B cell (primary cell): ENCODE data around the gene CCNE1. TPM values are rescaled to one million over a fixed set of nuclear protein-coding genes. Genes with fewer than 3 reads are reported as not detected.
A peak's percentile ranks its signal among the peaks of the same experiment; 100 is the strongest.

Experiments
- ATAC-seq: fragments of 200-7000 bp; cut with Tn5 transposase; one replicate; pipeline ENCODE4 v1.10.0; 2021; ENCODE audit warnings: low read depth, mild to moderate bottlenecking, moderate number of reproducible peaks, moderate library complexity
- CTCF ChIA-PET: fragments of 350-600 bp; sonication (Branson Sonifier 250); formaldehyde crosslinking; loops from one replicate; lab custom pipeline; 2021; ENCODE audit warnings: antibody characterized with exemption, inconsistent platforms; lab: Charles Lee
- POLR2A ChIA-PET: fragments of 350-600 bp; sonication (Branson Sonifier 250); formaldehyde crosslinking; loops from one replicate; lab custom pipeline; 2021; ENCODE audit warnings: antibody characterized with exemption; lab: Charles Lee
- DNase-seq: peaks from one replicate; pipeline ENCODE4 v3.0.0; 2013
- H2AFZ ChIP-seq: 2 replicates; pipeline ENCODE4 v1.6.1; 2012; ENCODE audit warnings: mild to moderate bottlenecking, low read depth, low read length; ENCODE audit not compliant: insufficient read depth, poor library complexity, severe bottlenecking
- H3K27ac ChIP-seq, 2 donors: 1 replicate in 1 of 2; 2 replicates in 1 of 2; pipeline ENCODE4 v1.5.1; 2012 to 2013; ENCODE audit warnings: low read length in 2 of 2, mild to moderate bottlenecking in 2 of 2, moderate library complexity in 1 of 2
- H3K27me3 ChIP-seq, 4 experiments: fragments of 200-600 bp in 1 of 4; sonication (generic) in 1 of 4; replicated peaks in 1 of 4; 1 replicate in 2 of 4; 2 replicates in 2 of 4; pipeline versions ENCODE4 v1.6.1 to v1.7.0; 2013 to 2016; ENCODE audit warnings: low read length in 3 of 4, mild to moderate bottlenecking in 2 of 4, mixed read lengths in 1 of 4, moderate library complexity in 1 of 4; ENCODE audit not compliant: insufficient read depth in 4 of 4, control insufficient read depth in 3 of 4; ENCODE audit errors: control extremely low read depth in 1 of 4
- H3K36me3 ChIP-seq, 2 experiments: replicated peaks in 1 of 2; 1 replicate in 1 of 2; 2 replicates in 1 of 2; pipeline versions ENCODE4 v1.6.1 to v1.7.1; 2013; ENCODE audit warnings: low read length in 1 of 2; ENCODE audit not compliant: insufficient read depth in 2 of 2, control insufficient read depth in 1 of 2; ENCODE audit errors: control extremely low read depth in 1 of 2, extremely low read depth in 1 of 2
- H3K4me1 ChIP-seq, 2 donors: fragments of 200-600 bp in 1 of 2; sonication (generic) in 1 of 2; 1 replicate in 1 of 2; 2 replicates in 1 of 2; pipeline versions ENCODE4 v1.5.1 to v1.6.1; 2013 to 2017; ENCODE audit warnings: low read length in 2 of 2; ENCODE audit not compliant: control insufficient read depth in 2 of 2, insufficient read depth in 2 of 2
- H3K4me2 ChIP-seq: replicated peaks from 2 replicates; pipeline ENCODE3; 2012; ENCODE audit warnings: mild to moderate bottlenecking, low read depth, low read length; ENCODE audit not compliant: poor library complexity, severe bottlenecking
- H3K4me3 ChIP-seq, 5 experiments: fragments of 200-600 bp in 1 of 5; sonication (generic) in 1 of 5; 1 replicate in 3 of 5; 2 replicates in 2 of 5; pipeline versions ENCODE4 v1.5.1 to v1.7.0; 2011 to 2016; ENCODE audit warnings: low read length in 4 of 5, mild to moderate bottlenecking in 4 of 5, low read depth in 2 of 5, control low read depth in 1 of 5, moderate library complexity in 1 of 5; ENCODE audit not compliant: insufficient read depth in 1 of 5; ENCODE audit errors: control extremely low read depth in 1 of 5, extremely low read depth in 1 of 5
- H3K79me2 ChIP-seq: fragments of 200-600 bp; sonication (generic); one replicate; pipeline ENCODE4 v1.6.0; 2016; ENCODE audit warnings: low read length; ENCODE audit not compliant: control insufficient read depth, insufficient read depth
- H3K9ac ChIP-seq: fragments of 200-600 bp; sonication (generic); 2 replicates; pipeline ENCODE4 v1.6.1; 2017; ENCODE audit warnings: mild to moderate bottlenecking, low read length, moderate library complexity
- H3K9me3 ChIP-seq, 3 donors: one replicate each; pipeline versions ENCODE4 v1.6.1 to v1.7.1; 2013; ENCODE audit warnings: low read length in 2 of 3; ENCODE audit not compliant: control insufficient read depth in 2 of 3, insufficient read depth in 1 of 3; ENCODE audit errors: control extremely low read depth in 1 of 3
- H4K20me1 ChIP-seq: 2 replicates; pipeline ENCODE4 v1.6.0; 2012; ENCODE audit warnings: mild to moderate bottlenecking, low read length; ENCODE audit not compliant: insufficient read depth, control insufficient read depth, poor library complexity, severe bottlenecking
- H3K27ac Mint-ChIP-seq: one replicate; pipeline ENCODE4 v1.8.0; 2021; ENCODE audit warnings: mixed read lengths
- H3K27me3 Mint-ChIP-seq: one replicate; pipeline ENCODE4 v1.8.0; 2021; ENCODE audit warnings: mixed read lengths
- H3K4me1 Mint-ChIP-seq: one replicate; pipeline ENCODE4 v1.8.0; 2021; ENCODE audit warnings: mixed read lengths
- H3K4me3 Mint-ChIP-seq: one replicate; pipeline ENCODE4 v1.8.0; 2021; ENCODE audit warnings: mixed read lengths
- H3K9me3 Mint-ChIP-seq: one replicate; pipeline ENCODE4 v1.8.0; 2022; ENCODE audit warnings: mixed read lengths; ENCODE audit not compliant: insufficient read depth
- CTCF ChIP-seq: fragments of 200-600 bp; IDR thresholded peaks from one replicate; pipeline ENCODE4 v1.8.0; 2022; ENCODE audit warnings: antibody characterized with exemption, mild to moderate bottlenecking
- EZH2 ChIP-seq: IDR thresholded peaks from 2 replicates; pipeline ENCODE4 v1.6.1; 2012; ENCODE audit warnings: borderline replicate concordance, low read depth, mild to moderate bottlenecking, moderate library complexity, low read length; ENCODE audit not compliant: insufficient read depth, poor library complexity, severe bottlenecking
- WGBS: methylation state at CpG from one replicate; pipeline ENCODE4 v1.1.5; 2013; ENCODE audit warnings: missing lambda C conversion rate; ENCODE audit not compliant: insufficient coverage; 5-methylcytosine and 5-hydroxymethylcytosine counted together
- intact Hi-C: fragments of 100-400 bp; cut with micrococcal nuclease; formaldehyde crosslinking; loops from one replicate; pipeline ENCODE4 v1.10.0; 2022
- polyA plus RNA-seq: library from polyadenylated mRNA; depleted of rRNA; stranded (reverse); fragments of >200 nt; gene quantifications from 2 replicates; pipeline ENCODE4 v1.2.3, GENCODE V29; 2012
- total RNA-seq, 2 donors: library from RNA; stranded (reverse); fragments of 120-200 nt in 1 of 2; gene quantifications; 1 replicate in 1 of 2; 2 replicates in 1 of 2; pipeline versions ENCODE4 v1.2.3 to v1.2.4, GENCODE V29; 2013 to 2022

Gene CCNE1
- total and polyA plus RNA-seq, 2 donors (not counting 1 experiment from before 2014, with no cell fraction given), result 2.5 to 2.8 TPM

GRCh38 chr19:29842471-29843179 is 30.8 kb downstream of the CCNE1 start:
- Histone ChIP-seq H4K20me1 (no peaks in the 10 kb centered on the region), H3K9me3 (peaks cover 0 to 15% (median 0%) of the 10 kb centered on the region in 3 donors), H3K27ac (no peak overlapping the region), H3K4me2 (peak overlapping the region; percentile 93), H3K36me3 (no peaks in the 10 kb centered on the region), H3K4me3 (no peak overlapping the region), H3K27me3 (peaks cover 0 to 25% (median 9%) of the 10 kb centered on the region in 4 experiments), H3K4me1 (peaks cover 25 to 33% of the 10 kb centered on the region in 2 donors), H3K79me2 (no peaks in the 10 kb centered on the region), H2AFZ (peak overlapping the region; percentile 46), H3K9ac (no peak overlapping the region)
- ATAC-seq (no peak), DNase-seq (no peak)
- Mint-ChIP-seq H3K4me1 (peaks cover 25% of the 10 kb centered on the region), H3K27me3 (peaks cover 16% of the 10 kb centered on the region), H3K4me3 (peak overlapping the region; percentile 16), H3K27ac (no peak overlapping the region), H3K9me3 (no peaks in the 10 kb centered on the region)
- TF ChIP-seq EZH2 (no peak), CTCF (no peak)
- ChIA-PET CTCF (interaction anchor here (1.3 kb wide), 1 partner anchor 9 kb away, joined by 3 read pairs; no protein-coding TSS in a partner anchor), POLR2A (no interaction called here)
- intact Hi-C loops, result no loop called here
- 93% methylated on average over 7 of the region's 11 CpGs for whole genome bisulfite sequencing
